Neuronal stem cell (in vitro differentiated cells): ENCODE measurements around the gene BPNT1. TPM values are rescaled to one million over a fixed set of nuclear protein-coding genes. Genes with fewer than 3 reads are reported as not detected.

Source experiments
- DNase-seq: peaks from one replicate; pipeline ENCODE4 v3.0.0-alpha.2; 2013; ENCODE audit warnings: low spot score
- H2AFZ ChIP-seq: one replicate; pipeline ENCODE4 v1.6.1; 2013; ENCODE audit warnings: mild to moderate bottlenecking, low read length, inconsistent platforms
- H2AK5ac ChIP-seq: 2 replicates; pipeline ENCODE4 v1.6.1; 2013; ENCODE audit warnings: low read depth, mild to moderate bottlenecking, inconsistent platforms, low read length, moderate library complexity, mixed read lengths
- H2BK120ac ChIP-seq: 2 replicates; pipeline ENCODE4 v1.6.1; 2013; ENCODE audit warnings: low read depth, mild to moderate bottlenecking, inconsistent platforms, low read length, moderate library complexity, mixed read lengths
- H2BK12ac ChIP-seq: one replicate; pipeline ENCODE4 v1.6.1; 2013; ENCODE audit warnings: low read length, inconsistent platforms
- H2BK15ac ChIP-seq: 2 replicates; pipeline ENCODE4 v1.6.1; 2013; ENCODE audit warnings: mild to moderate bottlenecking, low read length, inconsistent platforms, mixed read lengths
- H2BK5ac ChIP-seq: one replicate; pipeline ENCODE4 v1.6.1; 2013; ENCODE audit warnings: inconsistent platforms, mild to moderate bottlenecking, low read length, moderate library complexity
- H3K14ac ChIP-seq: one replicate; pipeline ENCODE4 v1.6.1; 2013; ENCODE audit warnings: low read length, inconsistent platforms
- H3K18ac ChIP-seq: 2 replicates; pipeline ENCODE4 v1.6.1; 2013; ENCODE audit warnings: low read length, inconsistent platforms
- H3K23ac ChIP-seq: 2 replicates; pipeline ENCODE4 v1.6.1; 2013; ENCODE audit warnings: low read depth, mild to moderate bottlenecking, mixed read lengths, low read length, inconsistent platforms; ENCODE audit not compliant: poor library complexity
- H3K27ac ChIP-seq: replicated peaks from 3 replicates; pipeline ENCODE4 v1.5.1; 2013; ENCODE audit warnings: low read length, inconsistent platforms
- H3K27me3 ChIP-seq, 3 experiments: 2 replicates each; pipeline ENCODE4 v1.6.1; 2013; ENCODE audit warnings: low read length in 3 of 3, mild to moderate bottlenecking in 2 of 3, inconsistent platforms in 1 of 3, low read depth in 1 of 3, mixed read lengths in 1 of 3, moderate library complexity in 1 of 3; ENCODE audit not compliant: control insufficient read depth in 3 of 3, insufficient read depth in 3 of 3
- H3K36me3 ChIP-seq, 2 donors: replicated peaks in 1 of 2; 2 replicates each; pipeline ENCODE4 v1.6.1; 2013; ENCODE audit warnings: low read length in 2 of 2; ENCODE audit not compliant: control insufficient read depth in 2 of 2, insufficient read depth in 2 of 2
- H3K4ac ChIP-seq: 2 replicates; pipeline ENCODE4 v1.6.1; 2013; ENCODE audit warnings: inconsistent platforms, mild to moderate bottlenecking, low read length, moderate library complexity
- H3K4me1 ChIP-seq, 2 donors: 1 replicate in 1 of 2; 2 replicates in 1 of 2; pipeline ENCODE4 v1.6.1; 2013; ENCODE audit warnings: low read length in 2 of 2, low read depth in 1 of 2; ENCODE audit not compliant: control insufficient read depth in 2 of 2, insufficient read depth in 1 of 2
- H3K4me2 ChIP-seq: one replicate; pipeline ENCODE4 v1.6.1; 2013; ENCODE audit warnings: mild to moderate bottlenecking, low read length, inconsistent platforms; ENCODE audit not compliant: insufficient read depth, poor library complexity, severe bottlenecking
- H3K4me3 ChIP-seq, 2 donors: 2 replicates each; pipeline ENCODE4 v1.5.1; 2013; ENCODE audit warnings: low read length in 2 of 2, mild to moderate bottlenecking in 2 of 2, inconsistent platforms in 1 of 2, moderate library complexity in 1 of 2
- H3K79me1 ChIP-seq: one replicate; pipeline ENCODE4 v1.6.1; 2013; ENCODE audit warnings: low read depth, mild to moderate bottlenecking, inconsistent platforms, low read length, moderate library complexity
- H3K9ac ChIP-seq: one replicate; pipeline ENCODE4 v1.6.1; 2013; ENCODE audit warnings: mild to moderate bottlenecking, low read depth, low read length, inconsistent platforms; ENCODE audit not compliant: poor library complexity
- H3K9me3 ChIP-seq, 2 donors: replicated peaks in 1 of 2; 2 replicates each; pipeline versions ENCODE3 to v1.6.1; 2013; ENCODE audit warnings: low read length in 2 of 2, mild to moderate bottlenecking in 2 of 2, inconsistent platforms in 1 of 2, low read depth in 1 of 2, mixed read lengths in 1 of 2, moderate library complexity in 1 of 2; ENCODE audit not compliant: control insufficient read depth in 2 of 2, insufficient read depth in 1 of 2
- H4K8ac ChIP-seq: one replicate; pipeline ENCODE4 v1.6.1; 2013; ENCODE audit warnings: low read depth, mild to moderate bottlenecking, inconsistent platforms, low read length, moderate library complexity
- H4K91ac ChIP-seq: one replicate; pipeline ENCODE4 v1.6.1; 2013; ENCODE audit warnings: low read length, low read depth, mild to moderate bottlenecking, inconsistent platforms; ENCODE audit not compliant: poor library complexity
- WGBS, 2 donors: extraction: QIAGEN DNeasy Blood & Tissue Kit; methylation state at CpG; one replicate each; pipeline ENCODE4 v1.1.7; 2013; ENCODE audit warnings: missing lambda C conversion rate in 2 of 2, mixed read lengths in 1 of 2; ENCODE audit not compliant: insufficient read length in 2 of 2, insufficient replicate concordance in 1 of 2; ENCODE audit errors: extremely low coverage in 2 of 2; 5-methylcytosine and 5-hydroxymethylcytosine counted together
- polyA plus RNA-seq, 2 experiments: library from polyadenylated mRNA; stranded (reverse); fragments of 200-250 nt; gene quantifications; one replicate each; pipeline ENCODE4 v1.2.3, GENCODE V29; 2013

The BPNT1 gene
- polyA plus RNA-seq (2013, experiment 1 of 2) = 14.4 TPM
- polyA plus RNA-seq (2013, experiment 2 of 2) = 13.9 TPM

GRCh38 chr1:220089650-220090556 is at the start of gene BPNT1:
TSS of gene BPNT1 (minus strand) at chr1:220089788. CDS start at chr1:220079846, 9,942 bp downstream.
- Histone ChIP-seq H3K27me3 (no peaks in the 10 kb centered on the region), H3K4me3 (peak within 1 kb of the TSS; percentile 53 to 81), H2BK15ac (no peak within 1 kb of the TSS), H3K36me3 (peaks cover 0 to 3% of the 10 kb centered on the region in 2 donors), H2AK5ac (no peak within 1 kb of the TSS), H3K14ac (no peak within 1 kb of the TSS), H2AFZ (peak within 1 kb of the TSS; percentile 83), H2BK5ac (no peak within 1 kb of the TSS), H3K4me1 (peaks cover 0 to 4% of the 10 kb centered on the region in 2 donors), H3K18ac (peak within 1 kb of the TSS; percentile 78), H3K4ac (no peak within 1 kb of the TSS), H3K9me3 (no peaks in the 10 kb centered on the region), H2BK120ac (no peak within 1 kb of the TSS), H3K23ac (no peak within 1 kb of the TSS), H3K79me1 (peaks cover 2% of the 10 kb centered on the region), H3K4me2 (peak within 1 kb of the TSS; percentile 58), H4K8ac (no peak within 1 kb of the TSS), H2BK12ac (no peak within 1 kb of the TSS), H3K27ac (no peak within 1 kb of the TSS), H3K9ac (no peak within 1 kb of the TSS), H4K91ac (no peak within 1 kb of the TSS)
- no CpG with 5 or more reads among the region's 35 CpGs for WGBS, 2 donors
- peak; percentile 95 for DNase-seq

GRCh38 chr1:220137019-220137786 is 47.6 kb upstream of the BPNT1 start:
- Histone ChIP-seq H2BK5ac (no peak overlapping the region), H3K4me1 (peaks cover 0 to 11% of the 10 kb centered on the region in 2 donors), H3K14ac (no peak overlapping the region), H3K27ac (no peak overlapping the region), H2AK5ac (no peak overlapping the region), H3K9me3 (no peaks in the 10 kb centered on the region), H4K8ac (no peak overlapping the region), H3K18ac (no peak overlapping the region), H3K4ac (no peak overlapping the region), H3K9ac (no peak overlapping the region), H2BK15ac (no peak overlapping the region), H3K4me2 (no peak overlapping the region), H3K27me3 (no peaks in the 10 kb centered on the region), H3K4me3 (no peak overlapping the region), H4K91ac (no peak overlapping the region), H2AFZ (no peak overlapping the region), H3K36me3 (peaks cover 16 to 90% of the 10 kb centered on the region in 2 donors), H2BK120ac (no peak overlapping the region), H3K79me1 (no peaks in the 10 kb centered on the region), H3K23ac (no peak overlapping the region), H2BK12ac (no peak overlapping the region)
- no CpG with 5 or more reads among the region's 9 CpGs for WGBS, 2 donors
- DNase-seq = no peak

GRCh38 chr1:220135755-220136154 is 46.2 kb upstream of the BPNT1 start:
- Histone ChIP-seq H4K8ac (no peak overlapping the region), H3K18ac (no peak overlapping the region), H3K27ac (no peak overlapping the region), H3K27me3 (no peaks in the 10 kb centered on the region), H3K79me1 (no peaks in the 10 kb centered on the region), H2BK120ac (no peak overlapping the region), H3K23ac (no peak overlapping the region), H3K4me2 (no peak overlapping the region), H3K36me3 (peaks cover 16 to 82% of the 10 kb centered on the region in 2 donors), H2AK5ac (no peak overlapping the region), H3K4me3 (no peak overlapping the region), H2AFZ (no peak overlapping the region), H3K4me1 (peaks cover 0 to 11% of the 10 kb centered on the region in 2 donors), H2BK12ac (no peak overlapping the region), H2BK5ac (no peak overlapping the region), H4K91ac (no peak overlapping the region), H3K14ac (no peak overlapping the region), H3K4ac (no peak overlapping the region), H3K9ac (no peak overlapping the region), H2BK15ac (no peak overlapping the region), H3K9me3 (no peaks in the 10 kb centered on the region)
- DNase-seq = no peak
- WGBS, 2 donors = no CpG with 5 or more reads among the region's 2 CpGs
